ENCODE data around the gene ERCC5.

Gene ERCC5

GRCh38 chr13:102838273-102838672, 7.6 kb upstream of the ERCC5 start:
- H3K4me3 ChIP-seq (ENCODE audit: low read depth, low read length) = no peak overlapping the region
- DNase-seq (ENCODE audit: low read depth) = no peak

- DNase-seq (ENCODE audit: low read depth) = no peak
- H3K4me3 ChIP-seq (ENCODE audit: low read depth, low read length) = no peak overlapping the region
Measured at GRCh38 chr13:102838982-102839381, 6.8 kb upstream of the ERCC5 start.

GRCh38 chr13:102839462-102839861, 6.4 kb upstream of the ERCC5 start:
- no peak for DNase-seq (ENCODE audit: low read depth)
- H3K4me3 ChIP-seq (ENCODE audit: low read depth, low read length) = no peak overlapping the region

GRCh38 chr13:102845289-102845629, 573 bp upstream of the ERCC5 start:
- H3K4me3 ChIP-seq (ENCODE audit: low read depth, low read length) = peak overlapping the region; percentile 98
- DNase-seq (ENCODE audit: low read depth) = no peak

GRCh38 chr13:102846261-102847015, 606 bp downstream of the ERCC5 start:
- peak overlapping the region; percentile 98 for H3K4me3 ChIP-seq (ENCODE audit: low read depth, low read length)
- DNase-seq (ENCODE audit: low read depth) = no peak

- peak overlapping the region; percentile 98 for H3K4me3 ChIP-seq (ENCODE audit: low read depth, low read length)
- DNase-seq (ENCODE audit: low read depth) = no peak
Measured at GRCh38 chr13:102847272-102848234, 1.7 kb downstream of the ERCC5 start.

- DNase-seq (ENCODE audit: low read depth) = no peak
- H3K4me3 ChIP-seq (ENCODE audit: low read depth, low read length) = no peak overlapping the region
Measured at GRCh38 chr13:102848956-102849355, 3.1 kb downstream of the ERCC5 start.

GRCh38 chr13:102852556-102852955, 6.7 kb downstream of the ERCC5 start:
- no peak overlapping the region for H3K4me3 ChIP-seq (ENCODE audit: low read depth, low read length)
- DNase-seq (ENCODE audit: low read depth) = no peak

GRCh38 chr13:102854675-102855074, 8.8 kb downstream of the ERCC5 start:
- no peak overlapping the region for H3K4me3 ChIP-seq (ENCODE audit: low read depth, low read length)
- DNase-seq (ENCODE audit: low read depth) = no peak

- no peak for DNase-seq (ENCODE audit: low read depth)
Measured at GRCh38 chr13:102856557-102856956, 10.7 kb downstream of the ERCC5 start.

GRCh38 chr13:102862624-102863210, 16.9 kb downstream of the ERCC5 start:
- no peak overlapping the region for H3K4me3 ChIP-seq (ENCODE audit: low read depth, low read length)
- no peak for DNase-seq (ENCODE audit: low read depth)

More at GRCh38 chr13:102856557-102856956, 10.7 kb downstream of the ERCC5 start:
- no peak overlapping the region for H3K4me3 ChIP-seq (ENCODE audit: low read depth, low read length)

- no peak for DNase-seq (ENCODE audit: low read depth)
- no peak overlapping the region for H3K4me3 ChIP-seq (ENCODE audit: low read depth, low read length)
Measured at GRCh38 chr13:102863590-102863989, 17.8 kb downstream of the ERCC5 start.

GRCh38 chr13:102868366-102868936, 22.6 kb downstream of the ERCC5 start:
- H3K4me3 ChIP-seq (ENCODE audit: low read depth, low read length) = no peak overlapping the region
- peak; percentile 51 for DNase-seq (ENCODE audit: low read depth)

- H3K4me3 ChIP-seq (ENCODE audit: low read depth, low read length) = no peak overlapping the region
- DNase-seq (ENCODE audit: low read depth) = no peak
Measured at GRCh38 chr13:102869948-102870676, 24.3 kb downstream of the ERCC5 start.

- DNase-seq (ENCODE audit: low read depth) = no peak
- H3K4me3 ChIP-seq (ENCODE audit: low read depth, low read length) = no peak overlapping the region
Measured at GRCh38 chr13:102870677-102871415, 25.0 kb downstream of the ERCC5 start.

GRCh38 chr13:102872131-102872530, 26.3 kb downstream of the ERCC5 start:
- no peak overlapping the region for H3K4me3 ChIP-seq (ENCODE audit: low read depth, low read length)
- DNase-seq (ENCODE audit: low read depth) = no peak

GRCh38 chr13:102872531-102872930, 26.7 kb downstream of the ERCC5 start:
- H3K4me3 ChIP-seq (ENCODE audit: low read depth, low read length) = no peak overlapping the region
- DNase-seq (ENCODE audit: low read depth) = no peak

- H3K4me3 ChIP-seq (ENCODE audit: low read depth, low read length) = no peak overlapping the region
- no peak for DNase-seq (ENCODE audit: low read depth)
Measured at GRCh38 chr13:102873653-102874052, 27.8 kb downstream of the ERCC5 start.

- no peak overlapping the region for H3K4me3 ChIP-seq (ENCODE audit: low read depth, low read length)
- DNase-seq (ENCODE audit: low read depth) = no peak
Measured at GRCh38 chr13:102875256-102875655, 29.4 kb downstream of the ERCC5 start.

All from skeletal muscle cell (primary cell).